K562 (cell line): ENCODE measurements around the gene ZNF558. TPM values are rescaled to one million over a fixed set of nuclear protein-coding genes. Genes with fewer than 3 reads are reported as not detected.
A peak's percentile ranks its signal among the peaks of the same experiment; 100 is the strongest.

Experiments used
- ELK3 ChIP-seq: fragments of 450-650 bp; formaldehyde crosslinking; IDR thresholded peaks from 2 replicates; pipeline ENCODE4 v1.4.0; 2020; ENCODE audit warnings: mild to moderate bottlenecking
- HDAC1 ChIP-seq, 2 experiments: fragments of 450-650 bp; IDR thresholded peaks; 2 replicates each; pipeline ENCODE4 v1.6.1; 2016 to 2017; ENCODE audit warnings: inconsistent platforms in 1 of 2, mild to moderate bottlenecking in 1 of 2, moderate library complexity in 1 of 2
- HDAC3 ChIP-seq: fragments of 450-650 bp; IDR thresholded peaks from 2 replicates; pipeline ENCODE4 v1.6.1; 2018; ENCODE audit warnings: borderline replicate concordance, mild to moderate bottlenecking, moderate library complexity; ENCODE audit not compliant: partially characterized antibody
- HIVEP1 ChIP-seq: fragments of 250-450 bp; sonication (Bioruptor Pico); IDR thresholded peaks from 2 replicates; pipeline ENCODE4 v1.4.0; 2020; ENCODE audit warnings: mild to moderate bottlenecking
- JUND ChIP-seq, 2 experiments: IDR thresholded peaks; 2 replicates in 1 of 2; 3 replicates in 1 of 2; pipeline ENCODE4 v1.6.1; 2011; ENCODE audit warnings: borderline replicate concordance in 2 of 2, low read depth in 2 of 2, low read length in 2 of 2, improper control_type of control experiment in 1 of 2, missing biosample characterization in 1 of 2, missing genetic modification characterization in 1 of 2, missing genetic modification reagents in 1 of 2
- NRF1 ChIP-seq, 2 experiments: fragments of 450-650 bp; IDR thresholded peaks in 1 of 2; conservative IDR thresholded peaks in 1 of 2; 2 replicates each; pipeline ENCODE4 v1.6.1; 2014; ENCODE audit warnings: mild to moderate bottlenecking in 2 of 2
- PRPF4 ChIP-seq: fragments of 200-400 bp; formaldehyde crosslinking; IDR thresholded peaks from one replicate; pipeline ENCODE4 v1.6.1; 2017; ENCODE audit warnings: low read length, low read depth, mild to moderate bottlenecking; ENCODE audit not compliant: insufficient read depth, poor library complexity, severe bottlenecking
- RBM25 ChIP-seq: fragments of 200-400 bp; formaldehyde crosslinking; IDR thresholded peaks from 2 replicates; pipeline ENCODE4 v1.6.1; 2018; ENCODE audit warnings: low read length, low read depth, moderate library complexity; ENCODE audit not compliant: severe bottlenecking
- RNF2 ChIP-seq: sonication (generic); IDR thresholded peaks from 2 replicates; pipeline ENCODE4 v1.6.1; 2016
- RUNX1 ChIP-seq: sonication (generic); IDR thresholded peaks from 2 replicates; pipeline ENCODE4 v1.6.1; 2016; ENCODE audit warnings: antibody characterized with exemption, low read depth
- TCF3 ChIP-seq: sonication (generic); formaldehyde crosslinking; IDR thresholded peaks from 2 replicates; pipeline ENCODE4 v1.4.0; 2020; ENCODE audit warnings: mild to moderate bottlenecking, missing genetic modification reagents
- ZBTB1 ChIP-seq: sonication (generic); formaldehyde crosslinking; IDR thresholded peaks from 2 replicates; pipeline ENCODE4 v1.8.1; 2023; ENCODE audit warnings: missing genetic modification reagents, low read depth, mild to moderate bottlenecking, borderline replicate concordance
- ZFP30 ChIP-seq: fragments of 250-450 bp; sonication (Bioruptor Pico); IDR thresholded peaks from 2 replicates; pipeline ENCODE4 v1.8.0; 2022; ENCODE audit warnings: moderate library complexity, mild to moderate bottlenecking, inconsistent platforms, borderline replicate concordance
- ZNF311 ChIP-seq: fragments of 250-450 bp; sonication (Bioruptor Pico); IDR thresholded peaks from 2 replicates; pipeline ENCODE4 v1.4.0; 2020; ENCODE audit warnings: mild to moderate bottlenecking, moderate library complexity
- ZNF589 ChIP-seq: fragments of 200-800 bp; sonication (Bioruptor generic); IDR thresholded peaks from 2 replicates; pipeline ENCODE4 v1.6.1; 2016; ENCODE audit warnings: low read depth, missing genetic modification characterization, missing compliant biosample characterization
- ZNF75A ChIP-seq: fragments of 450-650 bp; formaldehyde crosslinking; IDR thresholded peaks from 2 replicates; pipeline ENCODE4 v1.4.0; 2020; ENCODE audit warnings: mild to moderate bottlenecking
- polyA plus RNA-seq, 8 experiments: library from polyadenylated mRNA; depleted of rRNA in 4 of 8; stranded (reverse) in 5 of 8; unstranded in 3 of 8; fragments of >200 nt; fragmentation: Nextera tagmentation in 2 of 8; fragmentation: Illumina TruSeq in 1 of 8; extraction: Ambion mirVana in 2 of 8; extraction: Trizol in 1 of 8; gene quantifications; 2 replicates each; pipeline versions ENCODE4 v1.2.1 to v1.2.3, GENCODE V29; 2011 to 2014; ENCODE audit warnings: inconsistent platforms in 1 of 8, missing spikeins in 1 of 8
- total RNA-seq, 7 experiments: library from RNA; depleted of rRNA in 6 of 7; stranded (reverse); fragments of >200 nt in 6 of 7; fragmentation: Illumina TruSeq in 2 of 7; extraction: Trizol in 2 of 7; gene quantifications; 2 replicates each; pipeline versions ENCODE4 v1.2.1 to v1.2.3, GENCODE V29; 2011 to 2021; ENCODE audit warnings: low replicate concordance in 1 of 7
- TF ChIP-seq, protein P1 (sequence below): fragments of 250-450 bp; sonication (Bioruptor Pico); IDR thresholded peaks from 2 replicates; pipeline ENCODE4 v1.5.1; 2021; ENCODE audit warnings: mild to moderate bottlenecking
- TF ChIP-seq, protein P2 (sequence below): sonication (generic); formaldehyde crosslinking; IDR thresholded peaks from 2 replicates; pipeline ENCODE4 v1.8.0; 2022; ENCODE audit warnings: mild to moderate bottlenecking, low read depth, missing genetic modification reagents
- TF ChIP-seq, protein P3 (sequence below), 2 experiments: IDR thresholded peaks; 2 replicates each; pipeline ENCODE4 v1.6.1; 2012; ENCODE audit warnings: improper control_type of control experiment in 2 of 2, low read depth in 2 of 2, low read length in 2 of 2, borderline replicate concordance in 1 of 2
- TF ChIP-seq, protein P4 (sequence below): fragments of 250-450 bp; sonication (Bioruptor Pico); IDR thresholded peaks from 2 replicates; pipeline ENCODE4 v1.8.0; 2021; ENCODE audit warnings: moderate library complexity, mild to moderate bottlenecking, inconsistent platforms

Gene ZNF558
- total and polyA plus RNA-seq, 9 of the 15 experiments (the other 6 are each of a cell fraction or from before 2014, with no cell fraction given), result 5.4 to 47.6 (median 21.2) TPM

- TF ChIP-seq, protein P1, sequence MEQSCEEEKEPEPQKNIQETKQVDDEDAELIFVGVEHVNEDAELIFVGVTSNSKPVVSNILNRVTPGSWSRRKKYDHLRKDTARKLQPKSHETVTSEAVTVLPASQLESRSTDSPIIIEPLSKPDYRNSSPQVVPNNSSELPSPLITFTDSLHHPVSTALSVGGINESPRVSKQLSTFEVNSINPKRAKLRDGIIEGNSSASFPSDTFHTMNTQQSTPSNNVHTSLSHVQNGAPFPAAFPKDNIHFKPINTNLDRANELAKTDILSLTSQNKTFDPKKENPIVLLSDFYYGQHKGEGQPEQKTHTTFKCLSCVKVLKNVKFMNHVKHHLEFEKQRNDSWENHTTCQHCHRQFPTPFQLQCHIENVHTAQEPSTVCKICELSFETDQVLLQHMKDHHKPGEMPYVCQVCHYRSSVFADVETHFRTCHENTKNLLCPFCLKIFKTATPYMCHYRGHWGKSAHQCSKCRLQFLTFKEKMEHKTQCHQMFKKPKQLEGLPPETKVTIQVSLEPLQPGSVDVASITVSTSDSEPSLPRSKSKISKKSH, result no peak
- TF ChIP-seq ZNF589 (CRISPR knock-in tag) (no peak), NRF1 (conservative IDR thresholded peaks at IDR 0.05 in 1 of 2, IDR thresholded peaks at IDR 0.05 in 1 of 2) (peak; percentile 67 to 72), ZFP30 (CRISPR knock-in tag) (no peak), TCF3 (no peak), ZNF311 (CRISPR knock-in tag) (no peak), ZBTB1 (0 out of 2 replicates have a peak, but pooled peaks have one; percentile 40), ZNF75A (CRISPR knock-in tag) (no peak), RUNX1 (no peak), PRPF4 (peak; percentile 42), HDAC3 (no peak), JUND (IDR thresholded peaks at IDR 0.05; ENCODE audit: borderline replicate concordance, low read depth, low read length) (peak; percentile 33; the same call in 1 of the 2 replicates), JUND (tag; IDR thresholded peaks at IDR 0.05; ENCODE audit: borderline replicate concordance, low read depth, low read length) (no peak), RBM25 (peak; percentile 12), RNF2 (peak; percentile 61; the same call in 1 of the 2 replicates), ELK3 (no peak), HDAC1 (IDR thresholded peaks at IDR 0.05) (peak in 1 of 2 experiments; percentile 98; a peak in 2 of 4 replicates), HIVEP1 (CRISPR knock-in tag) (no peak)
- TF ChIP-seq, protein P2, sequence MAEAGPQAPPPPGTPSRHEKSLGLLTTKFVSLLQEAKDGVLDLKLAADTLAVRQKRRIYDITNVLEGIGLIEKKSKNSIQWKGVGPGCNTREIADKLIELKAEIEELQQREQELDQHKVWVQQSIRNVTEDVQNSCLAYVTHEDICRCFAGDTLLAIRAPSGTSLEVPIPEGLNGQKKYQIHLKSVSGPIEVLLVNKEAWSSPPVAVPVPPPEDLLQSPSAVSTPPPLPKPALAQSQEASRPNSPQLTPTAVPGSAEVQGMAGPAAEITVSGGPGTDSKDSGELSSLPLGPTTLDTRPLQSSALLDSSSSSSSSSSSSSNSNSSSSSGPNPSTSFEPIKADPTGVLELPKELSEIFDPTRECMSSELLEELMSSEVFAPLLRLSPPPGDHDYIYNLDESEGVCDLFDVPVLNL, result no peak
- TF ChIP-seq, protein P3, sequence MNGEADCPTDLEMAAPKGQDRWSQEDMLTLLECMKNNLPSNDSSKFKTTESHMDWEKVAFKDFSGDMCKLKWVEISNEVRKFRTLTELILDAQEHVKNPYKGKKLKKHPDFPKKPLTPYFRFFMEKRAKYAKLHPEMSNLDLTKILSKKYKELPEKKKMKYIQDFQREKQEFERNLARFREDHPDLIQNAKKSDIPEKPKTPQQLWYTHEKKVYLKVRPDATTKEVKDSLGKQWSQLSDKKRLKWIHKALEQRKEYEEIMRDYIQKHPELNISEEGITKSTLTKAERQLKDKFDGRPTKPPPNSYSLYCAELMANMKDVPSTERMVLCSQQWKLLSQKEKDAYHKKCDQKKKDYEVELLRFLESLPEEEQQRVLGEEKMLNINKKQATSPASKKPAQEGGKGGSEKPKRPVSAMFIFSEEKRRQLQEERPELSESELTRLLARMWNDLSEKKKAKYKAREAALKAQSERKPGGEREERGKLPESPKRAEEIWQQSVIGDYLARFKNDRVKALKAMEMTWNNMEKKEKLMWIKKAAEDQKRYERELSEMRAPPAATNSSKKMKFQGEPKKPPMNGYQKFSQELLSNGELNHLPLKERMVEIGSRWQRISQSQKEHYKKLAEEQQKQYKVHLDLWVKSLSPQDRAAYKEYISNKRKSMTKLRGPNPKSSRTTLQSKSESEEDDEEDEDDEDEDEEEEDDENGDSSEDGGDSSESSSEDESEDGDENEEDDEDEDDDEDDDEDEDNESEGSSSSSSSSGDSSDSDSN (IDR thresholded peaks at IDR 0.05; ENCODE audit: borderline replicate concordance in 1 of 2, low read depth in 2 of 2, low read length in 2 of 2), result 0 out of 4 replicates have a peak, but pooled peaks have one; percentile 16 to 46
- TF ChIP-seq, protein P4, sequence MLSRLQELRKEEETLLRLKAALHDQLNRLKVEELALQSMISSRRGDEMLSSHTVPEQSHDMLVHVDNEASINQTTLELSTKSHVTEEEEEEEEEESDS, result no peak
These were observed at the start of gene ZNF558, which contains the start of gene MBD3L1 (continued) for GRCh38 chr19:8832132-8833021.
